Upper lobe of right lung (tissue), 1 donor: ENCODE results near the gene SLX1A. TPM values are rescaled to one million over a fixed set of nuclear protein-coding genes. Genes with fewer than 3 reads are reported as not detected.
A peak's percentile ranks its signal among the peaks of the same experiment; 100 is the strongest.
"Not testable (repeated sequence)": the region's sequence is repeated elsewhere in the genome, so short reads cannot be mapped to it uniquely, and the experiment has no call there.

Experiments
- ATAC-seq: fragments of 200-7000 bp; cut with Tn5 transposase; one replicate; pipeline ENCODE4 v1.9.1; 2020; ENCODE audit warnings: mild to moderate bottlenecking, moderate library complexity
- DNase-seq: peaks from one replicate; pipeline ENCODE4 v3.0.0-alpha.2; 2020
- H3K27ac ChIP-seq: fragments of 200-600 bp; one replicate; pipeline ENCODE4 v1.8.0; 2022
- H3K27me3 ChIP-seq: fragments of 200-600 bp; one replicate; pipeline ENCODE4 v1.8.0; 2022; ENCODE audit warnings: mild to moderate bottlenecking
- H3K36me3 ChIP-seq: fragments of 200-600 bp; one replicate; pipeline ENCODE4 v1.8.0; 2022
- H3K4me1 ChIP-seq: fragments of 200-600 bp; one replicate; pipeline ENCODE4 v1.8.0; 2022
- H3K4me3 ChIP-seq: fragments of 200-600 bp; one replicate; pipeline ENCODE4 v1.8.0; 2022; ENCODE audit warnings: mild to moderate bottlenecking
- H3K9me3 ChIP-seq: fragments of 200-600 bp; one replicate; pipeline ENCODE4 v1.8.0; 2022
- intact Hi-C: fragments of 100-400 bp; cut with DNase I; formaldehyde crosslinking; loops from one replicate; pipeline ENCODE4 v1.11.0; 2022
- total RNA-seq: library from RNA; stranded (reverse); fragmentation: NEBNext Ultra II Directional; extraction: Animal tissue kit (Norgen Biotek cat#: 25700); gene quantifications from one replicate; pipeline ENCODE4 v1.2.1, GENCODE V29; 2021
- TF ChIP-seq, protein P1 (sequence below): fragments of 200-600 bp; IDR thresholded peaks from one replicate; pipeline ENCODE4 v1.8.0; 2022; ENCODE audit warnings: antibody characterized with exemption
- donor health status: DM: no; HTN: yes; CAD: no; lungs with severe emphysema.

SLX1A gene
- total RNA-seq, 1 donor from 2014 or later, result 49.4 TPM

- ATAC-seq (no peak), DNase-seq (no peak)
- intact Hi-C loops, result no loop called here
- H3K27ac ChIP-seq, result peak overlapping the region; percentile 44
- peaks cover 10% of the 10 kb centered on the region for H3K4me1 ChIP-seq
- no peaks in the 10 kb centered on the region for H3K27me3 ChIP-seq
- no peaks in the 10 kb centered on the region for H3K9me3 ChIP-seq
- peaks cover 3% of the 10 kb centered on the region for H3K36me3 ChIP-seq
- peak overlapping the region; percentile 65 for H3K4me3 ChIP-seq
- TF ChIP-seq, protein P1, sequence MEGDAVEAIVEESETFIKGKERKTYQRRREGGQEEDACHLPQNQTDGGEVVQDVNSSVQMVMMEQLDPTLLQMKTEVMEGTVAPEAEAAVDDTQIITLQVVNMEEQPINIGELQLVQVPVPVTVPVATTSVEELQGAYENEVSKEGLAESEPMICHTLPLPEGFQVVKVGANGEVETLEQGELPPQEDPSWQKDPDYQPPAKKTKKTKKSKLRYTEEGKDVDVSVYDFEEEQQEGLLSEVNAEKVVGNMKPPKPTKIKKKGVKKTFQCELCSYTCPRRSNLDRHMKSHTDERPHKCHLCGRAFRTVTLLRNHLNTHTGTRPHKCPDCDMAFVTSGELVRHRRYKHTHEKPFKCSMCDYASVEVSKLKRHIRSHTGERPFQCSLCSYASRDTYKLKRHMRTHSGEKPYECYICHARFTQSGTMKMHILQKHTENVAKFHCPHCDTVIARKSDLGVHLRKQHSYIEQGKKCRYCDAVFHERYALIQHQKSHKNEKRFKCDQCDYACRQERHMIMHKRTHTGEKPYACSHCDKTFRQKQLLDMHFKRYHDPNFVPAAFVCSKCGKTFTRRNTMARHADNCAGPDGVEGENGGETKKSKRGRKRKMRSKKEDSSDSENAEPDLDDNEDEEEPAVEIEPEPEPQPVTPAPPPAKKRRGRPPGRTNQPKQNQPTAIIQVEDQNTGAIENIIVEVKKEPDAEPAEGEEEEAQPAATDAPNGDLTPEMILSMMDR, result no peak
These were observed 7.3 kb upstream of the SLX1A start for GRCh38 chr16:30186444-30186781.

GRCh38 chr16:30186782-30187555 is 6.7 kb upstream of the SLX1A start:
- DNase-seq (peak; percentile 89), ATAC-seq (peak; percentile 50)
- H3K4me1 ChIP-seq, result peaks cover 10% of the 10 kb centered on the region
- no peaks in the 10 kb centered on the region for H3K27me3 ChIP-seq
- H3K9me3 ChIP-seq, result no peaks in the 10 kb centered on the region
- H3K27ac ChIP-seq, result peak overlapping the region; percentile 44
- intact Hi-C loops, result no loop called here
- H3K36me3 ChIP-seq, result peaks cover 3% of the 10 kb centered on the region
- peak overlapping the region; percentile 65 for H3K4me3 ChIP-seq
- TF ChIP-seq, protein P1, result peak; percentile 73

DNA sequence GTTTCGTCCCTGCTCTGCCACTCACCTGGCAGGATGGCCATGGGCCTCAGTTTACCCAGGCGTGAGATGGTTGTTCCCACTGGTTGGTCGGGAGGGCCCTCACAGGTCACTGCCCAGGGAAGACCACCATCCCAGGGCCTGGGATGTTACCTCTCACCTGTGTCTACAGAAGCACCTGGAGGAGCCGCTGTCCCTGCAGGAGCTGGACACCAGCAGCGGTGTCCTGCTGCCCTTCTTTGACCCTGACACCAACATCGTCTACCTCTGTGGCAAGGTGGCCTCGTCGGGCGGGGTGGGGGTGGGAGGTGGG is 6.2 kb upstream of the SLX1A start:
- Histone ChIP-seq H3K4me3 (peak overlapping the region; percentile 65), H3K9me3 (no peaks in the 10 kb centered on the region), H3K36me3 (peaks cover 3% of the 10 kb centered on the region), H3K27ac (peak overlapping the region; percentile 44), H3K27me3 (no peaks in the 10 kb centered on the region), H3K4me1 (peaks cover 9% of the 10 kb centered on the region)
- ATAC-seq, result no peak
- TF ChIP-seq, protein P1, result no peak
- intact Hi-C loops, result no loop called here
- no peak for DNase-seq

GRCh38 chr16:30187971-30188561 is 5.6 kb upstream of the SLX1A start:
- no peak overlapping the region for H3K4me3 ChIP-seq
- H3K27ac ChIP-seq, result no peak overlapping the region
- peaks cover 3% of the 10 kb centered on the region for H3K36me3 ChIP-seq
- H3K4me1 ChIP-seq, result peaks cover 7% of the 10 kb centered on the region
- ATAC-seq (no peak), DNase-seq (no peak)
- TF ChIP-seq, protein P1, result no peak
- H3K27me3 ChIP-seq, result no peaks in the 10 kb centered on the region
- intact Hi-C loops, result no loop called here
- H3K9me3 ChIP-seq, result no peaks in the 10 kb centered on the region

GRCh38 chr16:30191158-30191557 is 2.5 kb upstream of the SLX1A start:
- H3K36me3 ChIP-seq, DNase-seq, H3K27me3 ChIP-seq, H3K27ac ChIP-seq, H3K4me3 ChIP-seq, H3K4me1 ChIP-seq, intact Hi-C loops, ATAC-seq, H3K9me3 ChIP-seq: not testable (repeated sequence)

GRCh38 chr16:30193098-30193497 is 577 bp upstream of the SLX1A start:
- DNase-seq, H3K27ac ChIP-seq, H3K36me3 ChIP-seq, H3K9me3 ChIP-seq, H3K27me3 ChIP-seq, H3K4me3 ChIP-seq, H3K4me1 ChIP-seq, intact Hi-C loops: not testable (repeated sequence)
- ATAC-seq, result peak; percentile 5

DNA sequence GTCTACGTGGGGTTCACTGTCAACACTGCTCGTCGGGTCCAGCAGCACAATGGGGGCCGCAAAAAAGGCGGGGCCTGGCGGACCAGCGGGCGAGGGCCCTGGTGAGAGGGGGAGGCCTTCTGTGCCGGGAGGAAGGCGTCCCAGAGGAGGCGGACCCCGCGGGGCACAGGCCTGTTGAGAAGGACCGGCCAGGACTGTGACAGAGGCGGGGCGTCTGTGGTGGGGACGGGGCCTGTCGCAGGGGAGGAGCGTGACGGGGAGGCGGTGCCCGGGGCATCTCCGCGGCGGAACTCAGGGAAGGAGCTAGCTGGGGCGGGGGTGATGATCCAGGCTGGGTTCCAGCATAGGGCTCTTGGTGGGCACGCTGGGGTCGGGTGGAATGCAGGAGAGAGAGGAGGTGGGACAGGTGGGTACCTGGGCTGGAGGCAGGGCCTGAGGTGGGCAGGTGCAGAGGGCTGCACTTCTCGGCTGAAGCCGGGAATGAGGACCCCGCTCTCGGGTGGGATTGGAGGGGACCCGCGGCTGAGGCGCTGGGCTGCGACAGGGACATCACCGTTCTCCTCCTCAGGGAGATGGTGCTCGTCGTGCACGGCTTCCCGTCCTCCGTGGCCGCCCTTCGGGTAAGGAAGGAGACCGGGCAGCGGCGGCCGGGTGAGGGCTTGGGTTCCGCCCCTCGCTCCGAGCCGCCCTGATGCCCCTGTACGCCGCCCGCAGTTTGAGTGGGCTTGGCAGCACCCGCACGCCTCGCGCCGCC is 674 bp downstream of the SLX1A start:
- ATAC-seq, result peak; percentile 85
- H3K36me3 ChIP-seq, intact Hi-C loops, H3K27me3 ChIP-seq, H3K27ac ChIP-seq, H3K9me3 ChIP-seq, H3K4me1 ChIP-seq: not testable (repeated sequence)
- H3K4me3 ChIP-seq, result peak overlapping the region; percentile 50
- peak; percentile 72 for DNase-seq

- intact Hi-C loops, H3K27ac ChIP-seq, H3K36me3 ChIP-seq, H3K27me3 ChIP-seq, ATAC-seq, H3K9me3 ChIP-seq, H3K4me3 ChIP-seq, H3K4me1 ChIP-seq, DNase-seq: not testable (repeated sequence)
These were observed 3.3 kb downstream of the SLX1A start for GRCh38 chr16:30197001-30197400.

GRCh38 chr16:30199049-30199448 is 5.4 kb downstream of the SLX1A start, which contains the start of gene SULT1A3:
Gene SULT1A3, plus strand, starts transcription at chr16:30199255. Its CDS starts 1,474 bp downstream, at chr16:30200729.
- H3K4me3 ChIP-seq, H3K36me3 ChIP-seq, H3K4me1 ChIP-seq, H3K9me3 ChIP-seq, H3K27me3 ChIP-seq, intact Hi-C loops, DNase-seq, H3K27ac ChIP-seq: not testable (repeated sequence)
- ATAC-seq, result peak; percentile 52
